ENCODE measurements around the gene TENT4A.

The TENT4A gene

DNA sequence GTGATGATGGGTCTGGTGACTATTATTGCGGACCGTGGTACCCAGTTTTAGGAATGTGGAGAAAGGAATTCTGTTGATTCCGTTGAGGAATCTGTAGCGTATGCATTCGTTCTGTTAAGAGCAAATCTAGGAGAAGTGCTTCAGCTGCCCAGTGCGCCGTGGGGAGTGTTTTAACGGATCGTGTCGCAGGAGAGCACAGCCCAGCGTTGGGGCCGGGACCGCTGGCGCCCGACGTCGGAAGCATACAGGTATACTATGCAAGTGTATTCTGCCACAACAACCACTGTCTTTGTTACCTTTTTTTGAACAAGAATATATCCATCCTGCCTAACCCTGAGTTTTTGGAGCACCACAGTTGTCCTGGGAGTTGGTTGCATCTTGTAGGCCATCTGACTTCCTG is 42.7 kb downstream of the TENT4A start:
- no peak for DNase-seq (ENCODE audit: low spot score)

DNA sequence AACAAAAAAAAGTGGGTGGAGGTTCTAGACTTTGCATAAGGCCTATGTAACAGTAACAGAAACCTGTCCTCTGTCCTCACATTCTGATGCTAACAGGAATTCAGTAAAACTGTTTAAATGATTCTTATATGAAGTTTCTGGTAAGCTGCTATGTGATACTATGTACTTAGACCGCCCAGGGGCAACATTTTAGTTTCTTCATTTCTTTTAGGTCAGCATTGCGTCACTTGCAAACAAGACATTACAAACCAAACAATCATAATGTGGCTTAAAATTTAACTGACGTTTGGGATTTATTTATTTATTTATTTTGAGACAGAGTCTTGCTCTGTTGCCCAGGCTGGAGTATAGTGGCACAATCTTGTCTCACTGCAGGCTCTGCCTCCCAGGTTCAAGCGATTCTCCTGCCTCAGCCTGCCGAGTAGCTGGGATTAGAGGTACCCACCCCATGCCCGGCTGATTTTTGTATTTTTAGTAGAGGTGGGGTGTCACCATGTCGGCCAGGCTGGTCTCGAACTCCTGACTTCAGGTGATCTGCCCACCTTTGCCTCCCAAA is 44.3 kb downstream of the TENT4A start:
- no peak for DNase-seq (ENCODE audit: low spot score)
- TF ChIP-seq, protein P1, sequence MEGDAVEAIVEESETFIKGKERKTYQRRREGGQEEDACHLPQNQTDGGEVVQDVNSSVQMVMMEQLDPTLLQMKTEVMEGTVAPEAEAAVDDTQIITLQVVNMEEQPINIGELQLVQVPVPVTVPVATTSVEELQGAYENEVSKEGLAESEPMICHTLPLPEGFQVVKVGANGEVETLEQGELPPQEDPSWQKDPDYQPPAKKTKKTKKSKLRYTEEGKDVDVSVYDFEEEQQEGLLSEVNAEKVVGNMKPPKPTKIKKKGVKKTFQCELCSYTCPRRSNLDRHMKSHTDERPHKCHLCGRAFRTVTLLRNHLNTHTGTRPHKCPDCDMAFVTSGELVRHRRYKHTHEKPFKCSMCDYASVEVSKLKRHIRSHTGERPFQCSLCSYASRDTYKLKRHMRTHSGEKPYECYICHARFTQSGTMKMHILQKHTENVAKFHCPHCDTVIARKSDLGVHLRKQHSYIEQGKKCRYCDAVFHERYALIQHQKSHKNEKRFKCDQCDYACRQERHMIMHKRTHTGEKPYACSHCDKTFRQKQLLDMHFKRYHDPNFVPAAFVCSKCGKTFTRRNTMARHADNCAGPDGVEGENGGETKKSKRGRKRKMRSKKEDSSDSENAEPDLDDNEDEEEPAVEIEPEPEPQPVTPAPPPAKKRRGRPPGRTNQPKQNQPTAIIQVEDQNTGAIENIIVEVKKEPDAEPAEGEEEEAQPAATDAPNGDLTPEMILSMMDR (IDR thresholded peaks at IDR 0.05; ENCODE audit: extremely low read depth, missing control alignments) = no peak

More for the DNA sequence above, 42.7 kb downstream of the TENT4A start:
- TF ChIP-seq, protein P1 (IDR thresholded peaks at IDR 0.05; ENCODE audit: extremely low read depth, missing control alignments) = no peak

DNA sequence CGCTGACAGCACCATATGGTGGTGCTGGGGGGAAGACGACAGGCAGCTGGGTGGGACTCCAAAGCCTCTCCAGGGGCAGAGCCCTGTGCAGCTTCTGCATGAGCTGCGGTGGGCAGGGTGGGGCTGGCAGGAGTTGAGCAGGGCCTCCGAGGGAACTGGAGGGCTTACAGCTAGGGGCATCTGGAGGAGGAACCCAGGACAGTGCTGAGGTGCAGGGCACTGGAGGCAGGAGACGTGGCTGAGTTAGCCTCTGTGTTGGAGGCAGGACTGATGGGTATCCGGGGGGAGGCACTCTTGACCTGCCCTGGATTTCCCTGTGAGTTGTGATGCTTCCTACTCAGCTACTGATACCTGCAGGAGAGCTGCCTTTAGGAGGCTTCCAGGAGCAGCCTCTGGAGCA is 45.0 kb downstream of the TENT4A start:
- TF ChIP-seq, protein P1 (IDR thresholded peaks at IDR 0.05; ENCODE audit: extremely low read depth, missing control alignments) = no peak
- no peak for DNase-seq (ENCODE audit: low spot score)

DNA sequence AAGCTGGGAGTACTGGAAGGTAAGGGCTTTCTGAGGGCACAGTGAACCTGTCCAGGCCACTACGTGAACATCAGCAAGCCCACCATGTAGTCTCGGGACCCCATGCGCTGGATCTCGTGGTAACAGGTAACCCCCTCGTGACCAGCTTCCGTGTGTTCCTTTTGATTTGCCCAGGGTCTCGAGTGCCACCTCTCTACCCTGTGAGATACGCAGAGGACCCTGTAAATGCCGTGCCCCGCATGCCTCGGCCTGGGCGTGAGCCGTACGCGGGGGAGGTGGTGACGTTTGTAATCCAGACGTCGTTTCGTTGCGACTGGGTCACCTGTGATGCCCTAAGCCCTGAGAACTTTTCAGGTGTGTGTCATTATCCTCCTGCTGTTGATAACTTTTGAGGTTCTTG is 45.5 kb downstream of the TENT4A start:
- no peak for DNase-seq (ENCODE audit: low spot score)
- TF ChIP-seq, protein P1 (IDR thresholded peaks at IDR 0.05; ENCODE audit: extremely low read depth, missing control alignments) = no peak

DNA sequence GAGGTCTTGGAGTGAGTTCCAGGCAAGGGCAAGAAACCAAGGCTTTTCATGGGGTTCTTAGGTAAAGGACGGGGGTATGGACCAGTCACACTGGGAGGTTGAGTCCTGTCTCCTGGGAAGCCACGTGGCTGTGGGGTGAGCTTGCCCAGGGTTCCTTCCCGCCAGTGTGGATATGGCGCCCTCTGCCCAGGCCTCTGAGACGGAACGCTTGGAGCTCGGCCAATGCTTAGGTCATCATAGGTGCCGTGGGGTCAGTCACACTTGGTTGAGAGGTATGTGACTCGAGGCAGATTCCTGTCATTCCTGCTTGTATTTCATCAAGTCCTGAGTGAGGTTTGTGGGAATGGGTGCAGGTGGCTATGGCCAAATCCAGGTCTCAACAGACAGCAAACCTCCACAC is 46.2 kb downstream of the TENT4A start:
- DNase-seq (ENCODE audit: low spot score) = no peak
- TF ChIP-seq, protein P1 (IDR thresholded peaks at IDR 0.05; ENCODE audit: extremely low read depth, missing control alignments) = no peak

DNA sequence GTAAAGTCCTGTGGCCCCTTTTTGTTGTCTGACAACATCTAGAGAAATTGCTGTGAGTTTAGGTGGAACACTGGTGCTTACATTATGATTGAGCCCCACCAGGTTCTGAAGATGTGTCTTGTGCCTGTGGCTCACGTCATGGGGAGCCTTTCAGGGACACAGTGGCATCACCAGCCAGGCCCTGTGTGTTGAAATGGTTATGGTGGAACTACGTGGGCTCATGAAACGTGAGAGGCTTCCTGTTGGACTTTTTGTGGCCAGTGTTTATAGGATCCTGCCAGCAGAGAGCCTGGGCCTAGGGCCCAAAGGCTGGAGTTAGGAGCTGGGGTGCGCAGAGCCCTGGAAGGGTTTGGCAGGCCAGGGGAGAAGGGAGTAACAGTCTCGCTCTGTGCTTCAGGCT is 46.8 kb downstream of the TENT4A start:
- no peak for DNase-seq (ENCODE audit: low spot score)
- TF ChIP-seq, protein P1 (IDR thresholded peaks at IDR 0.05; ENCODE audit: extremely low read depth, missing control alignments) = no peak

DNA sequence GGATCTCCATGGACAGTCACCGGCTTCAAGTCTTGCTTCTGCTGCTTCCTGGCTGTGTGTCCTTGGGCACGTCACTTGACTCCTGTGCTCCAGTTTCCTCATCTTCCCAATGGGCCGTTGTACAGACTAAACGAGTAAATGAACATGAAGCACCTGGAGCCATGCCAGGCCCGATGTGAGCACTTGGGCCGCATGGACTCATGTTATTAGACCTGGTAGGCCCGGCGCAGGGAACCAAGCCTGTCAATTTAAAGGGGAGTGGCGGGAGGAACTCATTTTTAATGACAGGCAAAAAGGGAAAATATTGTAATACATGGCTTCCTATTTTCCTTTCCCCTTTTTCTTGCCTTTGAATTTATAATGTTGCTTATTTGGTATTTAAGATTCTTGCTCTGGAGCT is 47.5 kb downstream of the TENT4A start:
- no peak for DNase-seq (ENCODE audit: low spot score)
- TF ChIP-seq, protein P1 (IDR thresholded peaks at IDR 0.05; ENCODE audit: extremely low read depth, missing control alignments) = no peak
